ENCODE data around the gene DHRS12.

DNA sequence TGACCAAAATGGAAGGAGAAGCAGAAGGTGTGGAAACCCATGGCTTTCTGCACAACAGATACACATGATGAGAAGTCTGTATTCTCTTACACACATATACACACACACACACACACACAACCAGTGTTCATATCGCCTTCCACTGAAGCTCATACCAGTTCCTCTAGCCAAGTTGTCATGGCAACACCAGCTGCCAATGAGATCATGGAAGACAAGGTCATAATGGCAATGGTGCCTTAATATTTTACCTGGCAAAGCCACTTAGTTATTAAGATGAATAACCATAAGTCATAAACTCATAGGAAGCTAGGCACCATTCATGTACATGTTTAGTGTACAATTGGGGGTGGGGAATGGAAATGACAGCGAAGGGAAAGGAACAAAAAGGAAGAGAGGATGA is 2.6 kb upstream of the DHRS12 start:
- no peak for TF ChIP-seq GATA2 (IDR thresholded peaks at IDR 0.05; ENCODE audit: low read depth, low read length)
- no peak for TF ChIP-seq GATA3 (IDR thresholded peaks at IDR 0.05; ENCODE audit: low read depth, low read length)

Measured in SH-SY5Y (cell line).